Mononuclear cell (primary cell): ENCODE results near the gene CFAP206. TPM values are rescaled to one million over a fixed set of nuclear protein-coding genes. Genes with fewer than 3 reads are reported as not detected.
A peak's percentile ranks its signal among the peaks of the same experiment; 100 is the strongest.
"Not testable (repeated sequence)": the region's sequence is repeated elsewhere in the genome, so short reads cannot be mapped to it uniquely, and the experiment has no call there.

ENCODE experiments used
- H3K27me3 ChIP-seq: 2 replicates; pipeline ENCODE4 v1.6.0; 2011; ENCODE audit warnings: low read length, control low read depth; ENCODE audit not compliant: insufficient read depth
- H3K4me1 ChIP-seq: 2 replicates; pipeline ENCODE4 v1.5.1; 2011; ENCODE audit warnings: mild to moderate bottlenecking, low read length, control low read depth; ENCODE audit not compliant: insufficient read depth
- H3K4me3 ChIP-seq: 2 replicates; pipeline ENCODE4 v1.5.1; 2011; ENCODE audit warnings: mild to moderate bottlenecking, low read length, moderate library complexity
- H3K9me3 ChIP-seq: 2 replicates; pipeline ENCODE4 v1.5.1; 2011; ENCODE audit warnings: low read depth, mild to moderate bottlenecking, control low read depth, low read length
- total RNA-seq: library from RNA; depleted of rRNA; stranded (reverse); fragments of >200 nt; gene quantifications from one replicate; pipeline ENCODE4 v1.2.3, GENCODE V29; 2012

Gene CFAP206
- total RNA-seq, 1 donor, result not detected

- Histone ChIP-seq H3K9me3 (no peaks in the 10 kb centered on the region), H3K27me3 (peaks cover 2% of the 10 kb centered on the region), H3K4me1 (peaks cover 10% of the 10 kb centered on the region), H3K4me3 (peak within 1 kb of the TSS; percentile 85)
Observed at GRCh38 chr6:87472525-87473418, 65.0 kb downstream of the CFAP206 start, which contains the start of gene SLC35A1. Gene SLC35A1 (plus strand): TSS chr6:87472974. CDS start chr6:87473004, 30 bp downstream.

DNA sequence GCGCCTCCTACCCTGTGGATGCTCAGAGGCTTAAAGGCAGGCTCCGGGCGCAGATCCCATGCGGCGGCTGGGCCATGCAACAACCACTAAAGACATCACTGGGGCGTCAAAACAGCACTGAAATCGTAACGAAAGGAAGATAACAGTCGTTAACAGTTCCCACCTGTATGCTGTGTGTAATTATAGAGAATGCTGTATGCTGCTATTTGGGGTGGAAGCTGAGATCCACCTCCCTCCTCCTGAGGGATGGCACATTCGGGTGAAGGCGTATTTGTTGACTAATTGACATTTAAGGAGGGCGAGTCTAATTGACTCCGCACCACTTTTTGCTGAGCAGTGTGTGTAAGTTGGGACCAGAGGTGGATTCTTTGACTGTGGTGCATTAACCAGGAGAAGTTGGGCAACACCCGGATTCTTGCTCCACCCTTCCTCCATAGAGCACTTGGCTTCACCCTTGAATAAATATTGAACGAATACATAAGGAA lies 65.7 kb downstream of the CFAP206 start:
- H3K9me3 ChIP-seq, result no peaks in the 10 kb centered on the region
- no peaks in the 10 kb centered on the region for H3K27me3 ChIP-seq
- peaks cover 10% of the 10 kb centered on the region for H3K4me1 ChIP-seq
- H3K4me3 ChIP-seq, result peak overlapping the region; percentile 85

GRCh38 chr6:87481931-87482330 lies 74.2 kb downstream of the CFAP206 start:
- Histone ChIP-seq H3K4me1 (peaks cover 23% of the 10 kb centered on the region), H3K27me3 (no peaks in the 10 kb centered on the region), H3K4me3 (no peak overlapping the region), H3K9me3 (no peaks in the 10 kb centered on the region)

- H3K9me3 ChIP-seq, result no peaks in the 10 kb centered on the region
- H3K4me3 ChIP-seq, result no peak overlapping the region
- no peaks in the 10 kb centered on the region for H3K27me3 ChIP-seq
Observed at GRCh38 chr6:87482366-87482765, 74.6 kb downstream of the CFAP206 start.

GRCh38 chr6:87483929-87484328 lies 76.2 kb downstream of the CFAP206 start:
- Histone ChIP-seq H3K9me3 (no peaks in the 10 kb centered on the region), H3K4me3 (no peak overlapping the region), H3K4me1 (peaks cover 23% of the 10 kb centered on the region), H3K27me3 (no peaks in the 10 kb centered on the region)

More at GRCh38 chr6:87482366-87482765, 74.6 kb downstream of the CFAP206 start:
- peaks cover 23% of the 10 kb centered on the region for H3K4me1 ChIP-seq

GRCh38 chr6:87484491-87484890 lies 76.7 kb downstream of the CFAP206 start:
- Histone ChIP-seq H3K4me1 (peaks cover 23% of the 10 kb centered on the region), H3K27me3 (no peaks in the 10 kb centered on the region), H3K4me3 (no peak overlapping the region), H3K9me3 (no peaks in the 10 kb centered on the region)

DNA sequence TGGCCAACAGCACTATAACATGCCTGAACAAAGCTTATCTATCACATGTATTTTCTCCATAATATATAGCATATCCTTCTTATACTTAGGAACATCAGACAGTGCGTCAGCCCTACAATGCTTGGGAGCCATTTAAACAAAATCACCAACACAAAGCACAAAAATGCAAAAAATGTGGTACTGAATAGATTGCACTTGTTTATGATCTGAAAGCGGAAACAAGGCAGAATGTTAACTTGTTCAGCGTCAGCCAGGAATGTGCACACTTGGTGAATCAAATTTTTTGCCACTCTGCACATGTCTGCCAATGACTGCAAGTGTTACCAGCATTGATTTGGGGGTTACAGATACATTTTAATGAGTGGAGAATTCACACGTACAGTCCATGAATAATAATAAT lies 79.8 kb downstream of the CFAP206 start:
- Histone ChIP-seq H3K4me1 (peaks cover 14% of the 10 kb centered on the region), H3K4me3 (no peak overlapping the region), H3K27me3 (no peaks in the 10 kb centered on the region), H3K9me3 (no peaks in the 10 kb centered on the region)

DNA sequence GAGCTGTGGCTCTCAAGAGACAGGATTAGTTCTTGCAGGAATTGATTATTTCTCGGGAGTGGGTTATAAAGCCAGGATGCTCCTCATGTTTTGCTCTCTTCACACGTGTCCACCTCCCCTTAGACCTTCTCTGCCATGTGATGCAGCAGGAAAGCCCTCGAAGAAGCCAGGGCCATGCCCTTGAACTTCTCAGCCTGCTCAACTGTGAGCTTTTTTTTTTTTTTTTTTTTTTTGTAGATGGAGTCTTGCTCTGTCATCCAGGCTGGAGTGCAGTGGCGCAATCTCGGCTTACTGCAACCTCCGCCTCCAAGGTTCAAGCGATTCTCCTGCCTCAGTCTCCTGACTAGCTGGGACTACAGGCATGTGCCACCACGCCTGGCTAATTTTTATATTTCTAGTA lies 81.6 kb downstream of the CFAP206 start:
- H3K9me3 ChIP-seq, H3K27me3 ChIP-seq, H3K4me1 ChIP-seq, H3K4me3 ChIP-seq: not testable (repeated sequence)

DNA sequence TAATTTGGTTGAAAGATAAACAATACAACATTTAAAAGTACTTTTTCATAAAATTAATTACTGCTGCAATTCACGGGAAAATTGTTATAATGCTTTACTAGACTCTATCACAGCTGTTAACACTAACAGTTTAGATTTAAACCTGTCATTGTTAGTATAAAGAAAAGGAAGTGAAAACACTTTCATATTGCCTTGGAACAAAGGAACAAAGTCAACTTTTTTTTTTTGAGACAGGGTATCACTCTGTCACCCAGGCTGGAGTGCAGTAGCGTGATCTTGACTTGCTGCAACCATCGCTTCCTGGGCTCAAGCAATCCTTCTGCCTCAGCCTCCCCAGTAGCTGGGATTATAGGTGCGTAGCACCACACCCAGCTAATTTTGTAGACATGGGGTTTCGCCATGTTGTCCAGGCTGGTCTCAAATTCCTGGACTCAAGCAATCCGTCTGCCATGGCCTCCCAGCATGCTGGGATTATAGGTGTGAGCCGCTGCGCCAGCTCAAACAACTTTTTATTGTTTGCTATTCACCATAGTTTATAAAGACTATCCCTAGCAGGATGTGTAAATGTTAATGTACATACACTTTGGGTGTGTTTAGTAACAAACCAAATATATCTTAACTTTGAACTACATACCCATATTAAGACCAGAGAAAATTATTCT lies 87.1 kb downstream of the CFAP206 start:
- H3K4me1 ChIP-seq, result peaks cover 8% of the 10 kb centered on the region

DNA sequence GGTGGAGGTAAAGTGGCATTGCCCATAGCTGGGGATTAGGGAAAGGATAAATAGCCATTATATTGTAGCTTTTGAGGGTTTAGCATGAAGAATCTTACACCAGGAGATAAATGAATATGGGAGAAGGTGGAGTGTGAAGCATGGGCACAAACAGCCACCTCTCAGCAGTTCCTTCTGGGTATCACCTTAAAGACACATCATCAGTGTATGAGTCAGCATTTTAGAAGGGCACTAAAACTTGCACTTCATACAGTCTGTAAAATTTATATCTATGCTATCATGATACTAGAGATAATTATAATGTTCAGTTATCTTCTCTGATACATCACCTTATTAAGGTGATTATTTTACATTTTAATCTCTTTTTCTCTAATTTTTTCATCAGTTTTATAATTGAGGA lies 90.3 kb downstream of the CFAP206 start:
- no peak overlapping the region for H3K4me3 ChIP-seq
- no peaks in the 10 kb centered on the region for H3K9me3 ChIP-seq
- H3K4me1 ChIP-seq, result peaks cover 8% of the 10 kb centered on the region
- H3K27me3 ChIP-seq, result no peaks in the 10 kb centered on the region

More for the DNA sequence above, 87.1 kb downstream of the CFAP206 start:
- Histone ChIP-seq H3K4me3 (no peak overlapping the region), H3K27me3 (no peaks in the 10 kb centered on the region), H3K9me3 (no peaks in the 10 kb centered on the region)

DNA sequence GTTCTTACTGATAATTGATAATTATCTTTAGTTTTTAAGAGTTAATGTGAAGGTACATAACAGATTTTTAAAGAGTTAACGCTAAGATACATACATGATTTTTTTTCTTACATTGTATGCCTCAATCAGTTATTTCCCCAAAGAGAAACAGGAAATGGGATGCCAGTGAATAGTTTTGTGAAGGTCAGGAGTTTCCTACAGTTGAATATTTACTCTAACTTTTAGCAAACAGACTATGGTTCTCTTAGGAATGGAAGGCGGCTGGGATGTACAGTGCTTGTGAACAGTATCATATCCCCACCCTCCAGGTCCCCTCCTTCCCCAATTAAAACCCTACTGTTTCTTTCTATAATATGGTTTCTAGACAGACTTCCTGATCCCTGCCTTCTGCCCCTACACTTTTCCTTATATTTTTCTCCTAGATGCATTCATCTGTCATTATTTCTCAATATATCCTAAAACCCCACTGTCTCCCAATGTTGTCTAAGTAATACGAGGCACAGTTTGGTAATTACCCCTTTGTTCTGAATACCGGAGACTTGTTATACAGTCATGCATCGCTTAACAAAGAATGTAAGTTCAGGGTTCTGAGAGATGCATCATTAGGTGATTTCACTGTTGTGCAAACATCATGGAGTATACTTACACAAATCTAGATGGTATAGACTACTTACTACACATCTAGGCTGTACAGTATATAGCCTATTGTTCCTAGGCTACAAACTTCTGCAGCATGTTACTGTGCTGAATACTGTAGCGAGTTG lies 94.2 kb downstream of the CFAP206 start:
- Histone ChIP-seq H3K4me1 (no peaks in the 10 kb centered on the region), H3K4me3 (no peak overlapping the region), H3K27me3 (no peaks in the 10 kb centered on the region), H3K9me3 (no peaks in the 10 kb centered on the region)

DNA sequence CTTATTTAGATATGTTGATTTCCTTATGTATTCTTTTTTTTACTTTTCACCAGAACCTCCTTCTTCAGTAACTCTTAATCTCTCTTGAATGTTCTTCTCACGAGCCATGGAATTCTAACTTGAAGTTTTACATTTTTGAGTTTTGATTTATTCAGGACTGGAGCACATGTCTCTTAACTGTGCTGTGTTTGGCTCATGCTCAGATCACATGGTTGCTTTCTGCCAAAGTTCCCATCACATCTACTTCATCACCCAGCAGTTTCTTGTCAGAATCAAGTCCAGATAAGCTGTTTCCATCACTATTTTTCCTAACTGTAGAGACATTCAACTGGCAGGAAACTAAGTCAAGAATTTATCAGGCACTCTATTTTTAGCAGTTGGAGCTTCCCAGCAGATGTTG lies 96.7 kb downstream of the CFAP206 start:
- Histone ChIP-seq H3K9me3 (no peaks in the 10 kb centered on the region), H3K4me3 (no peak overlapping the region), H3K27me3 (no peaks in the 10 kb centered on the region), H3K4me1 (no peaks in the 10 kb centered on the region)
